Measurements from ENCODE around the gene RNF166. TPM values are rescaled to one million over a fixed set of nuclear protein-coding genes. Genes with fewer than 3 reads are reported as not detected.

RNF166 gene
- total and polyA plus RNA-seq, 2 experiments from 2014 or later, result 33.5 to 34.2 TPM

DNA sequence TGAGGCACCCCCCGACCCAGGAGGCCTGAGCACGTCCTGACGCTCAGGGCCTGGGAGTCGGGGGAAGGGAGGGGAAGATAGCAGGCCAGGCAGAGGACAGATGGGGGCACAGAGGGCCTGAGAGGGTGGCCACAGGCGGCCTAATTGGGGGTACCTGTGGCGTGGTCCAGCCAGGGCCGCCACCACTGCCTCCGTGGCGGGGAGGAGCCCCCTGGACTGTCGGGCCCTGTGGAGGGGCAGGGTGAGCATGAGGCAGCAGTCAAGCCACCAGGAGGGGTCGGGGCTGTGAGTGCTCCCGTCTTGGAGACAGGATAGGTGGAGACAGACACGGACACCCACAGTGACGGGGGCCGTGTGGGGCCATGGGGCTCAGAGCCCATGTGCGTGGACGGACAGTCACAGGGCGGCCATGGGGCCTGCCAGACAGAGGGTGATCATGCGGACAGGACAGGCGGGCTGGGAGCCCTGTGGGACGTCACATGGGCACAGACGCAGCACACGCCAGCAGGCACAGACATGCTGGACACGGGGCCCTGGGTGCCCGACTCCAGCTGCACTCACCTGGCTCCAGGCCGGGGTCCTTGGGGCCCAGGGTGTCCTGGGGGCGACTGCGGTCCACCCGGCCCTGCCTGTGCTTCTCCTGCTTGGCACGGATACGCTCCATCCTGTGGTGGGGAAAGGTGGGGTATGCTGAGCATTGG lies 18.8 kb upstream of the RNF166 start:
- H3K27me3 ChIP-seq, result no peaks in the 10 kb centered on the region
- no peak for DNase-seq (ENCODE audit: low read depth in 1 of 2, low spot score in 1 of 2)
- no peak overlapping the region for H3K4me3 ChIP-seq
- peaks cover 16% of the 10 kb centered on the region for H3K36me3 ChIP-seq
- no peaks in the 10 kb centered on the region for H3K9me3 ChIP-seq (ENCODE audit: low read depth)
- TF ChIP-seq, protein P1, sequence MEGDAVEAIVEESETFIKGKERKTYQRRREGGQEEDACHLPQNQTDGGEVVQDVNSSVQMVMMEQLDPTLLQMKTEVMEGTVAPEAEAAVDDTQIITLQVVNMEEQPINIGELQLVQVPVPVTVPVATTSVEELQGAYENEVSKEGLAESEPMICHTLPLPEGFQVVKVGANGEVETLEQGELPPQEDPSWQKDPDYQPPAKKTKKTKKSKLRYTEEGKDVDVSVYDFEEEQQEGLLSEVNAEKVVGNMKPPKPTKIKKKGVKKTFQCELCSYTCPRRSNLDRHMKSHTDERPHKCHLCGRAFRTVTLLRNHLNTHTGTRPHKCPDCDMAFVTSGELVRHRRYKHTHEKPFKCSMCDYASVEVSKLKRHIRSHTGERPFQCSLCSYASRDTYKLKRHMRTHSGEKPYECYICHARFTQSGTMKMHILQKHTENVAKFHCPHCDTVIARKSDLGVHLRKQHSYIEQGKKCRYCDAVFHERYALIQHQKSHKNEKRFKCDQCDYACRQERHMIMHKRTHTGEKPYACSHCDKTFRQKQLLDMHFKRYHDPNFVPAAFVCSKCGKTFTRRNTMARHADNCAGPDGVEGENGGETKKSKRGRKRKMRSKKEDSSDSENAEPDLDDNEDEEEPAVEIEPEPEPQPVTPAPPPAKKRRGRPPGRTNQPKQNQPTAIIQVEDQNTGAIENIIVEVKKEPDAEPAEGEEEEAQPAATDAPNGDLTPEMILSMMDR (IDR thresholded peaks at IDR 0.05; ENCODE audit: low read depth, low read length), result no peak
- no peaks in the 10 kb centered on the region for H3K4me1 ChIP-seq (ENCODE audit: low read depth)
- H3K27ac ChIP-seq, result no peak overlapping the region

DNA sequence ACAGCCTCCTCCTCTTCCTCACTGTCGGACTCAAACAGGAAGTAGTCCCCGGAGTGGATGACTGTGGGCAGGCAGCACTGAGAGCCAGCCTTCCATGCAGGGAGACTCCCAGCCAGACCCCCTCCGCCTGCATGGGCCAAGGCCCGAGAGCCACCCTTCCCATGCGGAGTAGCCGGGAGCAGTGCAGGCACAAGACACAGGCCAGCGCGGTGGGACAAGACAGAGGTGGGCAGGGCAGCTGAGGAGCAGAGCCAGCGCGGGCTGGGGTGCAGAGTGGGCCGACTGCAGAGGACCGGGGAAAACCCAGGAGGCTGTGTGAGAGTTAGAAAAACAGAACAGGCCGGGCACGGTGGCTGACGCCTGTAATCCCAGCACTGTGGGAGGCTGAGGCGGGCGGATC lies 17.7 kb upstream of the RNF166 start:
- Histone ChIP-seq H3K9me3 (ENCODE audit: low read depth) (no peaks in the 10 kb centered on the region), H3K4me3 (no peak overlapping the region), H3K27ac (no peak overlapping the region), H3K36me3 (peaks cover 19% of the 10 kb centered on the region), H3K4me1 (ENCODE audit: low read depth) (no peaks in the 10 kb centered on the region), H3K27me3 (no peaks in the 10 kb centered on the region)
- TF ChIP-seq, protein P1 (IDR thresholded peaks at IDR 0.05; ENCODE audit: low read depth, low read length), result no peak
- no peak for DNase-seq (ENCODE audit: low read depth in 1 of 2, low spot score in 1 of 2)

DNA sequence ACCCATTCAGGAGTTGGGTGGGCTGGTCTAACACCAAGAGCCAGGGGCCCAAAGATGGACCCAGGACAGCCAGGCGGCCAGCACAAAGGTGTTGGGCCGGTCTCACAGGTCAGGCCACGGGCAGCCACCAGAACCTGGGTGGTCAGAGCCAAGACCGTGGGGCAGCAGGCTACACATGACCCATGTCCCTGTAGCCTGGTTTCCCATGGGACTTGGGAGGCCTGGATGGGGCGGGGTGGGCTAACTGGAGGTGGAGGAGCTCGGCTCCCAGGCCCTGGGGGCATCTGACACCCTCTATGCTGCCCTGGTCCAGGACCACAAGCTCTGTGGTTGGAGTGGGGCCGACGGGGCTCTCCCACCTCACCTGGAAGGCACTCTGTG lies 17.3 kb upstream of the RNF166 start:
- Histone ChIP-seq H3K27ac (no peak overlapping the region), H3K9me3 (ENCODE audit: low read depth) (no peaks in the 10 kb centered on the region), H3K4me3 (no peak overlapping the region), H3K27me3 (no peaks in the 10 kb centered on the region), H3K4me1 (ENCODE audit: low read depth) (no peaks in the 10 kb centered on the region), H3K36me3 (peaks cover 19% of the 10 kb centered on the region)
- no peak for DNase-seq (ENCODE audit: low read depth in 1 of 2, low spot score in 1 of 2)
- TF ChIP-seq, protein P1 (IDR thresholded peaks at IDR 0.05; ENCODE audit: low read depth, low read length), result no peak

DNA sequence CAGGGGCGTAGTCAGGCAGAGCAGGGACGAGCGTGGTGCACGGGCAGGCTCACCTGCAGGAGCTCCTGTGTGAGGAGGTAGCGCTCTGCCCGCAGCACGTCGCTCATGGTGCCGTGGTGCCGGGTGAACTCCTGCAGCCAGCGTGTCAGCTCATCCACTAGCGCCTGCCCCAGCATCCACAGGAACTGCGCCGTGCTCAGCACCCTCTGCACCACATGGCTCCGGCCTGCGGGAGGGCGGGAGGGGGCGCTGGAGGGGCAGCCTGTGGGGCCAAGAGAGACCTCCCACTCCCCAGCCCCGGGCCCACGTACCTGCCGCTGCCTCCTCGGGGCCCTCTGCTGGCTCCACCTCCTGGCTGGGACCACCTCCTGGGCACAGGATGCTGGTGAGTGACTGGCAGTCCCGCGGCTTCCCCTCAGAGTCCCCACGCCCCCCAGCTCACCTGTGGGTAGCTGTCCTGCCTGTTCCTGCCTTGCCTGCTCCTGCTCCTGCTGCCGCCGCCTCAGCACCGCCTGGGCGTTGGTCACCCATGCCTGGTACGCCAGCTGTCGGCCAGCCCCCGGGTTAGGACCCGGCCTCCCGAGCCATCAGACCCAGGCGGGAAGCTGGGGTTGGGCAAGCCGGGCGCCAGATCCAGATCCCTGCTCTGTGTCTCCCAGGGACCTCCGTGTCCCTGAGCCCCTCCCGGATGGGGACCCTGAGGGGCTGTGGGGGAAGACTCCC lies 16.7 kb upstream of the RNF166 start:
- TF ChIP-seq, protein P1 (IDR thresholded peaks at IDR 0.05; ENCODE audit: low read depth, low read length), result no peak
- Histone ChIP-seq H3K4me1 (ENCODE audit: low read depth) (no peaks in the 10 kb centered on the region), H3K27me3 (no peaks in the 10 kb centered on the region), H3K27ac (no peak overlapping the region), H3K9me3 (ENCODE audit: low read depth) (no peaks in the 10 kb centered on the region), H3K36me3 (peaks cover 19% of the 10 kb centered on the region), H3K4me3 (no peak overlapping the region)
- no peak for DNase-seq (ENCODE audit: low read depth in 1 of 2, low spot score in 1 of 2)

DNA sequence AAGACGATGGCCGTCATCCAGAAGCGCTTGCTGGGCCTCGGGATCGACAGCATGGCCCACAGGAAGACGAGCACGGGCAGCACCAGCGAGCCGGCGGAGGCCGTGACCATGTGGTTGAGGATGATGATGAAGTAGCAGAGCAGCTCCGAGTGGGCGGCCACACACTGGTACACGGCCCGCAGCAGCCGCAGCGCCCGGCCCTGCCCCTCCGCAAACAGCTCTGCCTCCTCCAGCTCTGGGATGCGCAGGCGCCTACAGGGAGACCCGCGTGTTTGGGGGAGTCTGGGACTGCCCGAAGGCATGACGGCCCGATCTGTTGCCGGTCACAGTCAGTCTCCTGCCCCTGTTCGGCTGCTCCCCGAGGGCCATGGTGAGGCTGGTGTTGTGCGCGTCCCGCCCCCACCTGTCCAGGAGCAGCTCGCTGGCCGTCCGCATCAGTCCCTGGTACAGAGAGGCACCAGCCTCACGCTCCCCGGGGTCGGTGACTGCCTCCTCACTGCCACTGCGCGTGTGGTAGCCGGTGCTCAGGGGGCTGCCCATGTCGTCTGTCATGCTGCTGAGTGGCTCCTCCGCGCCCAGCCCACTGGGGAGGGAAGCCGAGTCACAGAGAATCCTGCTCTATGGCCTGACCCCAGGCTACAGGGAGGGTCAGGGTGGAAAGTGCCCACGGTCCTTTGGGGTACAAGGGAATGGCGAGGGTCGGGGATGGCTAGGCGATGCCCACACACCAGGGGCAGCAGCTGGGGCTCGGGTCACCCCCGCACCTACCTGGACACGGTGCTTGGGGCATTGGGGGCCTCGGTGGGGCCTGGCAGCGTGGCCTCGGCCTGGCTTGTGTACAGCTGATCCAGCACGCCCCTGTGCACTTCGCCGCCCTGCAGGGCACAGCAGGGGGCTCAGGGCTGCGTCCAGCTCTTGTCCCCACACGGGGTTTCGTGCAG lies 15.9 kb upstream of the RNF166 start:
- peaks cover 19% of the 10 kb centered on the region for H3K36me3 ChIP-seq
- no peak overlapping the region for H3K4me3 ChIP-seq
- H3K4me1 ChIP-seq (ENCODE audit: low read depth), result no peaks in the 10 kb centered on the region
- H3K27me3 ChIP-seq, result no peaks in the 10 kb centered on the region
- TF ChIP-seq, protein P1 (IDR thresholded peaks at IDR 0.05; ENCODE audit: low read depth, low read length), result no peak
- no peak overlapping the region for H3K27ac ChIP-seq
- no peaks in the 10 kb centered on the region for H3K9me3 ChIP-seq (ENCODE audit: low read depth)
- no peak for DNase-seq (ENCODE audit: low read depth in 1 of 2, low spot score in 1 of 2)

Measured in cardiac muscle cell (in vitro differentiated cells and primary cell).